Endothelial cell of umbilical vein (primary cell): ENCODE results near the gene CAMP. TPM values are rescaled to one million over a fixed set of nuclear protein-coding genes. Genes with fewer than 3 reads are reported as not detected.

ENCODE experiments used
- BruUV-seq: library from RNA; stranded (reverse); fragments of 400-500 nt; replicated peaks from 2 replicates; lab custom pipeline; 2021; lab: Mats Ljungman, UMichigan
- CTCF ChIA-PET: fragments of 300-600, 350-600 bp; sonication (Branson Sonifier 250); formaldehyde crosslinking; loops from one replicate; lab custom pipeline; 2021; ENCODE audit warnings: antibody characterized with exemption, inconsistent platforms; lab: Charles Lee
- POLR2A ChIA-PET: fragments of 300-600, 350-600 bp; sonication (Branson Sonifier 250); formaldehyde crosslinking; loops from one replicate; lab custom pipeline; 2021; ENCODE audit warnings: antibody characterized with exemption, inconsistent platforms; lab: Charles Lee
- DNase-seq: peaks from one replicate; pipeline ENCODE4 v3.0.0-alpha.2; 2011; ENCODE audit warnings: low read depth, low spot score
- FAIRE-seq: peaks from 2 replicates; lab custom pipeline; 2011; peaks lifted over from hg19 to GRCh38; lab: Jason Lieb, UNC
- H2AFZ ChIP-seq: 2 replicates; pipeline ENCODE4 v1.6.0; 2012; ENCODE audit warnings: low read depth, low read length, control low read depth, inconsistent platforms
- H3K27ac ChIP-seq: 2 replicates; pipeline ENCODE4 v1.5.1; 2011; ENCODE audit warnings: low read depth, mild to moderate bottlenecking, control low read depth, low read length, moderate library complexity; ENCODE audit not compliant: insufficient read depth
- H3K27me3 ChIP-seq, 2 experiments: 2 replicates each; pipeline versions ENCODE4 v1.6.0 to v1.6.1; 2011; ENCODE audit warnings: low read length in 2 of 2, mixed read lengths in 1 of 2; ENCODE audit not compliant: control insufficient read depth in 2 of 2, insufficient read depth in 2 of 2
- H3K36me3 ChIP-seq, 2 experiments: 2 replicates in 1 of 2; 3 replicates in 1 of 2; pipeline ENCODE4 v1.5.1; 2011; ENCODE audit warnings: low read length in 2 of 2, mild to moderate bottlenecking in 1 of 2, moderate library complexity in 1 of 2; ENCODE audit not compliant: control insufficient read depth in 2 of 2, insufficient read depth in 2 of 2; ENCODE audit errors: extremely low read depth in 1 of 2
- H3K4me1 ChIP-seq: 3 replicates; pipeline ENCODE4 v1.5.1; 2011; ENCODE audit warnings: mild to moderate bottlenecking, low read length; ENCODE audit not compliant: control insufficient read depth, insufficient read depth; ENCODE audit errors: extremely low read depth
- H3K4me2 ChIP-seq: 2 replicates; pipeline ENCODE4 v1.6.1; 2011; ENCODE audit warnings: low read length, control low read depth, mixed read lengths; ENCODE audit not compliant: insufficient read depth
- H3K4me3 ChIP-seq, 3 experiments: fragments of 200-600 bp in 1 of 3; sonication (generic), shearing (Covaris generic) in 1 of 3; replicated peaks in 1 of 3; 2 replicates each; pipeline ENCODE4 v1.5.1; 2011 to 2016; ENCODE audit warnings: control low read depth in 3 of 3, low read length in 3 of 3, mild to moderate bottlenecking in 2 of 3, inconsistent platforms in 1 of 3, low read depth in 1 of 3, moderate library complexity in 1 of 3; ENCODE audit not compliant: insufficient read depth in 1 of 3
- H3K79me2 ChIP-seq: 2 replicates; pipeline ENCODE4 v1.6.0; 2012; ENCODE audit warnings: low read length, inconsistent platforms; ENCODE audit not compliant: control insufficient read depth, insufficient read depth
- H3K9ac ChIP-seq: replicated peaks from 2 replicates; pipeline ENCODE3; 2011; ENCODE audit warnings: low read length, control low read depth; ENCODE audit not compliant: insufficient read depth; ENCODE audit errors: extremely low read depth
- H3K9me1 ChIP-seq: replicated peaks from 3 replicates; pipeline ENCODE4 v1.6.0; 2011; ENCODE audit warnings: mild to moderate bottlenecking, low read length; ENCODE audit not compliant: control insufficient read depth, insufficient read depth; ENCODE audit errors: extremely low read depth
- H3K9me3 ChIP-seq: replicated peaks from 2 replicates; pipeline ENCODE4 v1.5.1; 2012; ENCODE audit warnings: low read length, inconsistent platforms; ENCODE audit not compliant: control insufficient read depth, insufficient read depth
- H4K20me1 ChIP-seq: replicated peaks from 2 replicates; pipeline ENCODE3; 2011; ENCODE audit warnings: mild to moderate bottlenecking, low read length; ENCODE audit not compliant: control insufficient read depth, insufficient read depth; ENCODE audit errors: extremely low read depth
- EZH2 ChIP-seq: IDR thresholded peaks from 2 replicates; pipeline ENCODE4 v1.6.1; 2012; ENCODE audit warnings: borderline replicate concordance, low read depth, mild to moderate bottlenecking, moderate library complexity, low read length, inconsistent platforms; ENCODE audit not compliant: severe bottlenecking
- FOS ChIP-seq: IDR thresholded peaks from 2 replicates; pipeline ENCODE4 v1.6.1; 2011; ENCODE audit warnings: mild to moderate bottlenecking, low read length, moderate library complexity, borderline replicate concordance; ENCODE audit not compliant: insufficient read depth
- GATA2 ChIP-seq: IDR thresholded peaks from 2 replicates; pipeline ENCODE4 v1.7.0; 2011; ENCODE audit warnings: low read depth, mild to moderate bottlenecking, moderate library complexity, mixed read lengths, low read length; ENCODE audit not compliant: insufficient read length, insufficient read depth
- JUN ChIP-seq: IDR thresholded peaks from 2 replicates; pipeline ENCODE4 v1.6.1; 2011; ENCODE audit warnings: borderline replicate concordance, low read depth; ENCODE audit not compliant: insufficient read length, insufficient read depth
- MYC ChIP-seq: IDR thresholded peaks from one replicate; pipeline ENCODE4 v1.6.1; 2011; ENCODE audit warnings: mild to moderate bottlenecking, low read depth, low read length
- POLR2A ChIP-seq: IDR thresholded peaks from 2 replicates; pipeline ENCODE4 v1.6.1; 2012; ENCODE audit warnings: low read depth, mild to moderate bottlenecking, control low read depth, low read length
- POLR2AphosphoS5 ChIP-seq: IDR thresholded peaks from 2 replicates; pipeline ENCODE4 v1.6.1; 2012; ENCODE audit warnings: low read depth, mild to moderate bottlenecking, control low read depth, low read length, moderate library complexity; ENCODE audit not compliant: insufficient read depth
- dilution Hi-C: fragments of 300-500 bp; cut with MboI; formaldehyde crosslinking; loops from one replicate; pipeline ENCODE4 v1.15.0; 2019; ENCODE audit warnings: low sequenced_read_pairs; ENCODE audit not compliant: extremely low pct_ligation_motif_present
- intact Hi-C: fragments of 100-400 bp; cut with micrococcal nuclease; formaldehyde crosslinking; loops from one replicate; pipeline ENCODE4 v1.10.0; 2022
- polyA plus RNA-seq, 4 experiments: library from polyadenylated mRNA; depleted of rRNA in 3 of 4; stranded (reverse) in 3 of 4; unstranded in 1 of 4; fragments of >200 nt; gene quantifications; 2 replicates each; pipeline versions ENCODE4 v1.2.1 to v1.2.3, GENCODE V29; 2011 to 2012; ENCODE audit warnings: missing spikeins in 1 of 4
- total RNA-seq: library from RNA; stranded (reverse); gene quantifications from 2 replicates; pipeline ENCODE4 v1.2.3, GENCODE V29; 2021
- TF ChIP-seq, protein P1 (sequence below): IDR thresholded peaks from 2 replicates; pipeline ENCODE4 v1.6.1; 2011; ENCODE audit not compliant: insufficient read depth, insufficient read length
- TF ChIP-seq, protein P2 (sequence below), 2 donors: IDR thresholded peaks; 1 replicate in 1 of 2; 2 replicates in 1 of 2; pipeline ENCODE4 v1.5.1; 2011; ENCODE audit warnings: low read length in 2 of 2, mild to moderate bottlenecking in 2 of 2, moderate library complexity in 2 of 2, control low read depth in 1 of 2, inconsistent platforms in 1 of 2, low read depth in 1 of 2; ENCODE audit not compliant: insufficient read depth in 1 of 2; ENCODE audit errors: extremely low read depth in 1 of 2

Gene CAMP
- total and polyA plus RNA-seq, 2 donors (not counting 3 experiments of a cell fraction or from before 2014, with no cell fraction given), result not detected

DNA sequence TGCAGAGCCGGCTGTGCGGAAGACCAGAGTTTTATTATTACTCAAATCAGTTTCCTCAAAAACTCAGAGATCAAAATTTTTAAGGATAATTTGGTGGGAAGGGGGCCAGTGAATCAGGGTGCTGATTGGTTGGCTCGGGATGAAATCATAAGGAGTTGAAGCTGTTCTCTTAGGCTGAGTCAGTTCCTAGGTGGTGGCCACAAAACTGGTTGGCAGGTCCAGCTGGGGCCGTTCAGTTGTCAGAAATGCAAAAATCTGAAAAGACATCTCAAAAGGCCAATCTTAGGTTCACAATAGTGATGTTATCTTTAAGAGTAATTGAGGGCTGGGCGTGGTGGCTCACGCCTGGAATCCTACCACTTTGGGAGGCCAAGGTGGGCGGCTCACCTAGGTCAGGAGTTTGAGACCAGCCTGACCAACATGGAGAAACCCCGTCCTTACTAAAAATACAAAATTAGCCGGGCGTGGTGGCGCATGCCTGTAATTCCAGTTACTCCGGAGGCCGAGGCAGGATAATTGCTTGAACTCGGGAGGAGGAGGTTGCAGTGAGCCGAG is 15.3 kb downstream of the CAMP start:
- peaks cover 9% of the 10 kb centered on the region for H3K79me2 ChIP-seq
- H3K27ac ChIP-seq, result no peak overlapping the region
- no peaks in the 10 kb centered on the region for H4K20me1 ChIP-seq
- DNase-seq (no peak), FAIRE-seq (no peak)
- TF ChIP-seq FOS, result no peak
- TF ChIP-seq MYC, result no peak
- no peak for TF ChIP-seq EZH2
- no peak for TF ChIP-seq POLR2AphosphoS5
- TF ChIP-seq, protein P1, sequence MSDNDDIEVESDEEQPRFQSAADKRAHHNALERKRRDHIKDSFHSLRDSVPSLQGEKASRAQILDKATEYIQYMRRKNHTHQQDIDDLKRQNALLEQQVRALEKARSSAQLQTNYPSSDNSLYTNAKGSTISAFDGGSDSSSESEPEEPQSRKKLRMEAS, result no peak
- TF ChIP-seq GATA2, result no peak
- no peak for TF ChIP-seq JUN
- no peak for TF ChIP-seq POLR2A
- TF ChIP-seq, protein P2, sequence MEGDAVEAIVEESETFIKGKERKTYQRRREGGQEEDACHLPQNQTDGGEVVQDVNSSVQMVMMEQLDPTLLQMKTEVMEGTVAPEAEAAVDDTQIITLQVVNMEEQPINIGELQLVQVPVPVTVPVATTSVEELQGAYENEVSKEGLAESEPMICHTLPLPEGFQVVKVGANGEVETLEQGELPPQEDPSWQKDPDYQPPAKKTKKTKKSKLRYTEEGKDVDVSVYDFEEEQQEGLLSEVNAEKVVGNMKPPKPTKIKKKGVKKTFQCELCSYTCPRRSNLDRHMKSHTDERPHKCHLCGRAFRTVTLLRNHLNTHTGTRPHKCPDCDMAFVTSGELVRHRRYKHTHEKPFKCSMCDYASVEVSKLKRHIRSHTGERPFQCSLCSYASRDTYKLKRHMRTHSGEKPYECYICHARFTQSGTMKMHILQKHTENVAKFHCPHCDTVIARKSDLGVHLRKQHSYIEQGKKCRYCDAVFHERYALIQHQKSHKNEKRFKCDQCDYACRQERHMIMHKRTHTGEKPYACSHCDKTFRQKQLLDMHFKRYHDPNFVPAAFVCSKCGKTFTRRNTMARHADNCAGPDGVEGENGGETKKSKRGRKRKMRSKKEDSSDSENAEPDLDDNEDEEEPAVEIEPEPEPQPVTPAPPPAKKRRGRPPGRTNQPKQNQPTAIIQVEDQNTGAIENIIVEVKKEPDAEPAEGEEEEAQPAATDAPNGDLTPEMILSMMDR (IDR thresholded peaks at IDR 0.05; ENCODE audit: extremely low read depth in 1 of 2, insufficient read depth in 1 of 2, low read depth in 1 of 2, low read length in 2 of 2), result no peak
- no TSS peak for BruUV-seq
- H3K9me3 ChIP-seq, result no peaks in the 10 kb centered on the region
- H3K27me3 ChIP-seq, result no peaks in the 10 kb centered on the region
- H3K36me3 ChIP-seq, result no peaks in the 10 kb centered on the region
- intact Hi-C loops, result no loop called here
- no peak overlapping the region for H3K9ac ChIP-seq
- H3K4me3 ChIP-seq, result no peak overlapping the region
- H2AFZ ChIP-seq, result no peak overlapping the region
- no peaks in the 10 kb centered on the region for H3K4me1 ChIP-seq
- ChIA-PET CTCF (interaction anchor here (0.7 to 16.0 kb wide), 2 partner anchors 18 to 198 kb away, joined by 4 to 296 read pairs; no protein-coding TSS in a partner anchor), POLR2A (no interaction called here)
- no peak overlapping the region for H3K4me2 ChIP-seq
- dilution Hi-C loops, result no loop called here
- H3K9me1 ChIP-seq, result no peaks in the 10 kb centered on the region
